C4-2B (cell line): Measurements from ENCODE around the gene CSPG5.
A peak's percentile ranks its signal among the peaks of the same experiment; 100 is the strongest.

Source experiments
- H3K27ac ChIP-seq: fragments of 450-650 bp; 2 replicates; pipeline ENCODE4 v1.5.1; 2017
- CTCF ChIP-seq: fragments of 450-650 bp; conservative IDR thresholded peaks from 2 replicates; pipeline ENCODE4 v1.5.1; 2017; ENCODE audit warnings: mild to moderate bottlenecking
- ZFX ChIP-seq: fragments of 450-650 bp; IDR thresholded peaks from 2 replicates; pipeline ENCODE4 v1.6.1; 2017

Gene CSPG5

GRCh38 chr3:47578691-47579632 lies at the start of gene CSPG5:
CSPG5 (minus strand) TSS chr3:47578865; CDS start chr3:47578693, 172 bp downstream.
- TF ChIP-seq CTCF = no peak
- TF ChIP-seq ZFX = no peak
- peak within 1 kb of the TSS; percentile 25; the same call in 1 of the 2 replicates for H3K27ac ChIP-seq

GRCh38 chr3:47628426-47628825 lies 49.8 kb upstream of the CSPG5 start:
- H3K27ac ChIP-seq = no peak overlapping the region
- TF ChIP-seq ZFX (no peak), CTCF (no peak)

- TF ChIP-seq CTCF (no peak), ZFX (no peak)
- H3K27ac ChIP-seq = no peak overlapping the region
Observed at GRCh38 chr3:47622671-47623461, 44.2 kb upstream of the CSPG5 start.

- TF ChIP-seq ZFX (no peak), CTCF (no peak)
- no peak overlapping the region for H3K27ac ChIP-seq
Observed at GRCh38 chr3:47617086-47618010, 38.7 kb upstream of the CSPG5 start.

- no peak overlapping the region for H3K27ac ChIP-seq
- TF ChIP-seq CTCF = no peak
- no peak for TF ChIP-seq ZFX
Observed at GRCh38 chr3:47614788-47615187, 36.1 kb upstream of the CSPG5 start.

- TF ChIP-seq ZFX = no peak
- TF ChIP-seq CTCF = no peak
- no peak overlapping the region for H3K27ac ChIP-seq
Observed at GRCh38 chr3:47613722-47614121, 35.1 kb upstream of the CSPG5 start.
